ENCODE data around the gene FBXW5. TPM values are rescaled to one million over a fixed set of nuclear protein-coding genes. Genes with fewer than 3 reads are reported as not detected.

Gene FBXW5
- total RNA-seq, 4 donors from 2014 or later = 101 to 166 (median 142) TPM

GRCh38 chr9:136930014-136930413 lies 14.5 kb downstream of the FBXW5 start:
- H3K27me3 ChIP-seq = no peaks in the 10 kb centered on the region
- H3K36me3 ChIP-seq = peaks cover 29% of the 10 kb centered on the region
- DNase-seq (ENCODE audit: low spot score in 2 of 2) = no peak
- no peak overlapping the region for H3K27ac ChIP-seq
- no peak for TF ChIP-seq EP300 (IDR thresholded peaks at IDR 0.05)
- no peak for TF ChIP-seq POLR2A (IDR thresholded peaks at IDR 0.05)
- TF ChIP-seq POLR2AphosphoS5 (IDR thresholded peaks at IDR 0.05) = no peak
- no peak for TF ChIP-seq CTCF (IDR thresholded peaks at IDR 0.05)
- 91% methylated on average over 4 of the region's 4 CpGs for WGBS
- no peak overlapping the region for H3K4me3 ChIP-seq
- no peaks in the 10 kb centered on the region for H3K9me3 ChIP-seq
- H3K4me1 ChIP-seq = peaks cover 9% of the 10 kb centered on the region

- WGBS = 89% methylated on average over 5 of the region's 9 CpGs
Observed at GRCh38 chr9:136928591-136928990, 15.9 kb downstream of the FBXW5 start.

GRCh38 chr9:136927343-136928271 lies 16.9 kb downstream of the FBXW5 start:
- Histone ChIP-seq H3K36me3 (peaks cover 38% of the 10 kb centered on the region), H3K27ac (no peak overlapping the region), H3K27me3 (no peaks in the 10 kb centered on the region), H3K4me3 (no peak overlapping the region), H3K9me3 (no peaks in the 10 kb centered on the region), H3K4me1 (peaks cover 11% of the 10 kb centered on the region)
- TF ChIP-seq POLR2AphosphoS5 (IDR thresholded peaks at IDR 0.05) (no peak), CTCF (IDR thresholded peaks at IDR 0.05) (no peak), POLR2A (IDR thresholded peaks at IDR 0.05) (no peak), EP300 (IDR thresholded peaks at IDR 0.05) (no peak)
- 75% methylated on average over 21 of the region's 23 CpGs for WGBS
- DNase-seq (ENCODE audit: low spot score in 2 of 2) = no peak

More at GRCh38 chr9:136928591-136928990, 15.9 kb downstream of the FBXW5 start:
- no peak overlapping the region for H3K27ac ChIP-seq
- H3K9me3 ChIP-seq = no peaks in the 10 kb centered on the region
- peaks cover 37% of the 10 kb centered on the region for H3K36me3 ChIP-seq
- TF ChIP-seq EP300 (IDR thresholded peaks at IDR 0.05) = no peak
- TF ChIP-seq POLR2AphosphoS5 (IDR thresholded peaks at IDR 0.05) = no peak
- TF ChIP-seq POLR2A (IDR thresholded peaks at IDR 0.05) = no peak
- TF ChIP-seq CTCF (IDR thresholded peaks at IDR 0.05) = no peak
- H3K4me3 ChIP-seq = no peak overlapping the region
- no peaks in the 10 kb centered on the region for H3K27me3 ChIP-seq
- DNase-seq (ENCODE audit: low spot score in 2 of 2) = no peak
- H3K4me1 ChIP-seq = peaks cover 11% of the 10 kb centered on the region

- H3K4me3 ChIP-seq = no peak overlapping the region
- H3K27ac ChIP-seq = no peak overlapping the region
- peaks cover 11% of the 10 kb centered on the region for H3K4me1 ChIP-seq
- no peaks in the 10 kb centered on the region for H3K9me3 ChIP-seq
- no peak for TF ChIP-seq EP300 (IDR thresholded peaks at IDR 0.05)
- TF ChIP-seq CTCF (IDR thresholded peaks at IDR 0.05) = no peak
- TF ChIP-seq POLR2A (IDR thresholded peaks at IDR 0.05) = no peak
- TF ChIP-seq POLR2AphosphoS5 (IDR thresholded peaks at IDR 0.05) = no peak
- no peaks in the 10 kb centered on the region for H3K27me3 ChIP-seq
- WGBS = 92% methylated on average over 10 of the region's 13 CpGs
- no peak for DNase-seq (ENCODE audit: low spot score in 2 of 2)
- H3K36me3 ChIP-seq = peaks cover 43% of the 10 kb centered on the region
Observed at GRCh38 chr9:136926749-136927148, 17.8 kb downstream of the FBXW5 start.

- no peak overlapping the region for H3K27ac ChIP-seq
- WGBS = 90% methylated on average over 4 of the region's 9 CpGs
- H3K36me3 ChIP-seq = peaks cover 47% of the 10 kb centered on the region
Observed at GRCh38 chr9:136926154-136926704, 18.3 kb downstream of the FBXW5 start.

More at GRCh38 chr9:136926154-136926704, 18.3 kb downstream of the FBXW5 start:
- DNase-seq (ENCODE audit: low spot score in 2 of 2) = no peak
- no peaks in the 10 kb centered on the region for H3K27me3 ChIP-seq
- H3K4me1 ChIP-seq = peaks cover 11% of the 10 kb centered on the region
- H3K4me3 ChIP-seq = no peak overlapping the region
- TF ChIP-seq CTCF (IDR thresholded peaks at IDR 0.05) = no peak
- TF ChIP-seq POLR2A (IDR thresholded peaks at IDR 0.05) = no peak
- no peak for TF ChIP-seq POLR2AphosphoS5 (IDR thresholded peaks at IDR 0.05)
- no peak for TF ChIP-seq EP300 (IDR thresholded peaks at IDR 0.05)
- no peaks in the 10 kb centered on the region for H3K9me3 ChIP-seq

All from suprapubic skin (tissue), 4 donors.